GM19351 (cell line): ENCODE results near the gene GOLPH3.
A peak's percentile ranks its signal among the peaks of the same experiment; 100 is the strongest.
"Not testable (repeated sequence)": the region's sequence is repeated elsewhere in the genome, so short reads cannot be mapped to it uniquely, and the experiment has no call there.

Experiments
- ATAC-seq: cut with Tn5 transposase; IDR thresholded peaks from one replicate; pipeline ENCODE4 v1.9.1; 2021; ENCODE audit warnings: mild to moderate bottlenecking, moderate library complexity; ENCODE audit not compliant: unreplicated experiment

GOLPH3 gene

GRCh38 chr5:32100691-32101302 lies 73.3 kb downstream of the GOLPH3 start:
- no peak for ATAC-seq

GRCh38 chr5:32100230-32100629 lies 73.9 kb downstream of the GOLPH3 start:
- ATAC-seq: no peak

GRCh38 chr5:32099486-32100035 lies 74.6 kb downstream of the GOLPH3 start:
- no peak for ATAC-seq

GRCh38 chr5:32098890-32099310 lies 75.2 kb downstream of the GOLPH3 start:
- no peak for ATAC-seq

GRCh38 chr5:32098291-32098690 lies 75.8 kb downstream of the GOLPH3 start:
- ATAC-seq: no peak

- no peak for ATAC-seq
These were observed 77.1 kb downstream of the GOLPH3 start for GRCh38 chr5:32096891-32097595.

- ATAC-seq: no peak
These were observed 78.9 kb downstream of the GOLPH3 start for GRCh38 chr5:32095261-32095671.

GRCh38 chr5:32094691-32095090 lies 79.4 kb downstream of the GOLPH3 start:
- no peak for ATAC-seq

GRCh38 chr5:32092938-32093812 lies 80.9 kb downstream of the GOLPH3 start:
- peak; percentile 91 for ATAC-seq

GRCh38 chr5:32090755-32091128 lies 83.4 kb downstream of the GOLPH3 start:
- ATAC-seq: no peak

- no peak for ATAC-seq
These were observed 83.9 kb downstream of the GOLPH3 start for GRCh38 chr5:32090026-32090754.

GRCh38 chr5:32089146-32090000 lies 84.7 kb downstream of the GOLPH3 start:
- ATAC-seq: no peak

- ATAC-seq: no peak
These were observed 85.9 kb downstream of the GOLPH3 start for GRCh38 chr5:32088214-32088613.

GRCh38 chr5:32087086-32088082 lies 86.7 kb downstream of the GOLPH3 start:
- ATAC-seq: no peak

GRCh38 chr5:32083981-32084430 lies 90.1 kb downstream of the GOLPH3 start:
- ATAC-seq: no peak

GRCh38 chr5:32082701-32083100 lies 91.4 kb downstream of the GOLPH3 start:
- no peak for ATAC-seq

- ATAC-seq: not testable (repeated sequence)
These were observed 93.6 kb downstream of the GOLPH3 start for GRCh38 chr5:32080565-32080964.

GRCh38 chr5:32078855-32079254 lies 95.3 kb downstream of the GOLPH3 start:
- not testable (repeated sequence) for ATAC-seq
